GM23248 (cell line): ENCODE measurements around the gene MMP14.

ENCODE experiments used
- EZH2 ChIP-seq: fragments of 200-600 bp; sonication (generic); IDR thresholded peaks from 2 replicates; pipeline ENCODE4 v1.6.1; 2018; ENCODE audit warnings: antibody characterized with exemption, mild to moderate bottlenecking; ENCODE audit not compliant: insufficient read depth, poor library complexity, severe bottlenecking
- EZH2phosphoT487 ChIP-seq: fragments of 200-600 bp; sonication (generic); IDR thresholded peaks from 2 replicates; pipeline ENCODE4 v1.6.1; 2018; ENCODE audit warnings: antibody characterized with exemption, moderate library complexity, mild to moderate bottlenecking, low read depth; ENCODE audit not compliant: insufficient read depth

DNA sequence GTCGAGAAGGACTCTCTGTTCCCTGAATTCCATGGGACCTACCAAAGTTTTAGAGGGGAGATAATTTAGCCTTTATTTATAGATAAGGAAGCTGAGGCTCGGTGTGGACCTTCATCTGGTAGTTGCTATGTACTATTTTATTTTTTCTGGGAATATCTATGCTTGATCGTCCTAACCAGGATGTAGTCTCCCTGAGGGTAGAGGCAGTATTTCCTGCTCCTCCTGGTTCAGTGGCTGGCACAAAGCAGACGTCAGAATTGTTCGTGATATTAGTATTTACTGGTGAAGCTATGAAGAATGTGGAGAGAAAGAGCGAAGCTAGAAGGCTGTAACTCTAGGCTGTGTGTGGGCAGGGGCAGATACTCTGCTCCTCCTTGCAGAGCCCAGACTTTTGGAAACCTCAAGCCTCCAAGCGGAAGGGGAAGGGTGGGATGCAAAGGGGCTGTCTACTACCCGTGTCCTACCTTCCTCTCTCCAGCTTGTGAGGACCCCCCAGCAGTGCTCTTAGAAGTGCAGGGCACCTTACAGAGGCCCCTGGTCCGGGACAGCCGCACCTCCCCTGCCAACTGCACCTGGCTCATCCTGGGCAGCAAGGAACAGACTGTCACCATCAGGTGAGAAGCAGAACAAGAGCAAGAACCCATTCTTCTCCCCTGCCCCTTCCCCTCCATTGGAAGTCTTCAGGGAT is 36.6 kb downstream of the MMP14 start:
- no peak for TF ChIP-seq EZH2
- TF ChIP-seq EZH2phosphoT487: no peak
